M059J (cell line): ENCODE results near the gene FCN1. TPM values are rescaled to one million over a fixed set of nuclear protein-coding genes. Genes with fewer than 3 reads are reported as not detected.

ENCODE experiments used
- total RNA-seq: library from RNA; depleted of rRNA; stranded (reverse); fragments of >200 nt; shearing (Covaris generic); gene quantifications from 2 replicates; pipeline ENCODE4 v1.2.3, GENCODE V29; 2014; rRNA removed

FCN1 gene
- total RNA-seq, 1 experiment from 2014 or later = not detected

Other genes with a start within 250 kb of the FCN1 start
- not detected in 2 replicates for gene FCN2, start 37.1 kb downstream of the FCN1 start, total RNA-seq
- 0.42 TPM in 1 of 2 replicates, not detected in the other for gene OLFM1, start 169.8 kb upstream of the FCN1 start, total RNA-seq